ENCODE measurements around the gene MPC1. TPM values are rescaled to one million over a fixed set of nuclear protein-coding genes. Genes with fewer than 3 reads are reported as not detected.
"Not testable (repeated sequence)": the region's sequence is repeated elsewhere in the genome, so short reads cannot be mapped to it uniquely, and the experiment has no call there.

Gene MPC1
- total RNA-seq, 1 donor from 2014 or later = 15.8 TPM

- no peak for DNase-seq (ENCODE audit: low read depth in 2 of 2)
These were observed 1.4 kb downstream of the MPC1 start for GRCh38 chr6:166381381-166381732.

DNA sequence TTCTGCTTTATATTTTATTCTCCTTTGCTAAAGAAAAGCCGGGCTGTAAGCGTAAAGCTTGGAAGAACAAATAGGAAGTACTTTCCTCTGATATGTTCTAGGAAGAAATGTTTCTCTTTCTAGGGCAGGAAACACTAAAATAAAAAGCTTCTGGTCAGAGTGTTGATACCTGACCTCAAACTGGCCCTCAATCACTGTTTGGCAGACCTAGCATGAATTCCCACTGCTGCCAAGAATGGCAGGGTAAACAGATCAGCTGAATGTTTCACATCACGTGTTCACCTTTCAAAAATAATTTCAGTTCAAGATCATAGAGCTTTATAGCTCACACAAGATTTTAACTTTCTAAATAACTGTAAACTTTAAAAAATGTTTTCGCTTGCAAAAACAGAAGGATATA is 2.9 kb downstream of the MPC1 start:
- DNase-seq (ENCODE audit: low read depth in 2 of 2) = peak; percentile 67 to 94

- DNase-seq (ENCODE audit: low read depth in 2 of 2) = no peak
These were observed 3.6 kb downstream of the MPC1 start for GRCh38 chr6:166379103-166379586.

DNA sequence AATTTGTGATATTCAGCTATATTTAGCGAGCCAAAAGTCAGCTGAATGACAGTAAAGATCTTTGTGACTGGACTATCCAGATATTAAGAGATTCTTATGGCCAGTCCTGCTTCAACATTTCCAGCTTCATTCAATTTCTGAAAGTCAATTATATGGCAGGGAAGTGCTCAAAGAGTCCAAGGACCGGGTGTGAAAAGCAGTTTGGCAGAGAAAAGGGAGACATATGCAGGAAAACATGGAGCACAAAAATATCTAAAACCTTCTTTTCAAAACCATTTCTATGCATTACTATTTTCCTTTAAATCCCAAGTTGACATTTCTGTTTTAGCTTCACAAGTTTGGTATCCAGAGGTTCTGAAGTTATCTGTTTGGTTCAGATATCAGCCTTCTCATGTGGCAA is 5.0 kb downstream of the MPC1 start:
- DNase-seq (ENCODE audit: low read depth in 2 of 2) = no peak

DNA sequence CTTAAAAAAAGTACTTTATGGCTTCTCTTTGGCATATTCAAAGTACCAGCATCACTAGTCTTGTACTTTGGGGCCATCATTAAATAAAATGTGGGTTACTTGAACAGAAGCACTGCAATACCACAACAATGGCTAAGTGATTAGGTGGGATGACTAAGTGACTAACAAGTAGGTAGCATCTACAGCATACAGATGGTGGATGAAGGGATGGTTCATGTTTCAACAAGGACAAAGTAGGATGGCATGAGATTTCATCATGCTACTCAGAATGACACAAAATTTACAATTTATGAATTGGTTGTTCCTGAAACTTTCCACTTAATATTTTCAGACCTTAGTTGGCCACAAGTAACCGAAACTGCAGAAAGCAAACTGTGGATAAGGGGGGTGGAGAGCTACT is 7.7 kb downstream of the MPC1 start:
- no peak for DNase-seq (ENCODE audit: low read depth in 2 of 2)

- DNase-seq (ENCODE audit: low read depth in 2 of 2) = no peak
These were observed 12.3 kb downstream of the MPC1 start for GRCh38 chr6:166370489-166370888.

DNA sequence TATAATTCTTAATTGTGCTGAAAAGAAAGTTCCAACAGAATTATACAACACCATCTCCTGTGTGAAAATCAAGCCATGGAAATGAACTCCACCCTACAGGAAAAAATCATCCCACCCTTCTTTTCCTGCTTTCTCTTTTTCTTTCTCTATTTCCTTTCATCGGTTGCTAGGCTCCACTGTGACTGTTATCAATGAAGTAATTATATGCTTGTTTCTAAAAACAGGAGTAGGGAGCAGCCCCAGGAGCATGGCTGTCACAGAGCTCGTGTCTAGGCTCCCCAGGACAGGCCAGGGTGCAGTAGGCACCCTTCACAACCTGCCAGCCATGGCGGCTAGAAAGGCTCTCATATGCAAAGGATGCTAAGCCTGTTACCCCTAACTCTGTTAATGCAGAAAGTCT is 13.0 kb downstream of the MPC1 start:
- peak in 1 of 2 donors; percentile 57 for DNase-seq (ENCODE audit: low read depth in 2 of 2)

DNA sequence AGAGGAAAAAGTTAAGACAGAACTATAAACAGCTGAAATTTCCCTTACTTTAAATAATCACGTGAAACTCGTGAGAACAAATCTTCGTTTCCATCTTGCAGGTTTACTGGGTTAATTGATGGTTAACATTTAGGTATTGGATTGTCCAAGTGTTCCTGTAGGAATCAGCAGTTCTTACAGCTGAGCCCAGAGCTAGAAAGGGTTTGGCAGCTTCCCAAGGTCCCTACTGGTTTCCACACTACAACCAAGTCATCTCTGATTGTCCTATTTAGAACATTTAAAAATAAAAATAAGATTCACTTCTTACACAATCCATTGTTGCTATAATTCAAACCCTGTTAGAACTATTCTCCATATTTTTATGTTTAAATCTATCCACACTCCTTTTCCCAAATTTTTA is 15.8 kb downstream of the MPC1 start:
- DNase-seq (ENCODE audit: low read depth in 2 of 2) = no peak

- DNase-seq (ENCODE audit: low read depth in 2 of 2) = no peak
These were observed 16.9 kb downstream of the MPC1 start for GRCh38 chr6:166365806-166366205.

DNA sequence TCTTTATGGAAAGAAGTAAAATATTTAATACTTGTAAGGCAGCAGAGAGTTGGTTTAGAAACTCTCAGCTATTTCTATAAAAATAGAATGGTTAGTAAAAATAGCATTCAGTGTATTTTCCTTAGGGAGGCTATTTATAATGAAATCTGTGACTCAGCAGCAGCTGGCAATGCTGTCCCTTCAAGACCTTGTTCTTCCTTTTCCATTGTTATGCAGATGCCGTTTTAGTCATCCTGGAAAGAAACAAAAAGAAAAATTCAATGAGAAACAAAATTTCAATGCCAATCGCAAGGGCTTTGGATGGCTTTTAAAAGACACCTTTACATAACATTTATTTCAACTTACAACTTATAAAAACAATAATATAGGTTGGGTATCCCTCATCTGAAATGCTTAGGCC is 17.5 kb downstream of the MPC1 start:
- peak in 1 of 2 donors; percentile 89 for DNase-seq (ENCODE audit: low read depth in 2 of 2)

- no peak for DNase-seq (ENCODE audit: low read depth in 2 of 2)
These were observed 18.3 kb downstream of the MPC1 start for GRCh38 chr6:166364456-166364855.

- not testable (repeated sequence) for DNase-seq (ENCODE audit: low read depth in 2 of 2)
These were observed 20.3 kb downstream of the MPC1 start for GRCh38 chr6:166362427-166362826.

- peak; percentile 24 to 64 for DNase-seq (ENCODE audit: low read depth in 2 of 2)
These were observed 21.7 kb downstream of the MPC1 start for GRCh38 chr6:166361077-166361429.

GRCh38 chr6:166360243-166361076 is 22.3 kb downstream of the MPC1 start:
- DNase-seq (ENCODE audit: low read depth in 2 of 2) = peak in 1 of 2 donors; percentile 38

- no peak for DNase-seq (ENCODE audit: low read depth in 2 of 2)
These were observed 27.2 kb downstream of the MPC1 start for GRCh38 chr6:166355552-166355951.

DNA sequence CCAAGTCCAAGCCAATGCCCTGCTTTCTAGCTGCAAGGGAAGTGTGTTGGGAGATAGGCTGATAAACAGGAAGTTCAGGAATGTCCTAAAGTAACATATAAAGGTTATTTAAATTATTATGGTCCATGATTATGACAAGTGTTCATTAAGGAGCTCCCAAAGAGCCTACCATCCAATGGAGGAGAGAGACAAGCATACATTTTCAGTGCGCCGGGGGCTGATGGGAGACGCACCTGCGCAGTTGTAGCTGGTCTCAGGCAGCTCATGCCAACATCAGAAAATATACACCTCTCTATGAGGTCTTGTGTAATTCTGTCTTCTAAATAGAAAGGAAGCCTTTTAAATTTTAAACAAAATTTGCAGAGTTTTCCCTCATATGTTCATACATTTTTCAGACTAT is 27.8 kb downstream of the MPC1 start:
- DNase-seq (ENCODE audit: low read depth in 2 of 2) = no peak

- no peak for DNase-seq (ENCODE audit: low read depth in 2 of 2)
These were observed 28.6 kb downstream of the MPC1 start for GRCh38 chr6:166354143-166354542.

DNA sequence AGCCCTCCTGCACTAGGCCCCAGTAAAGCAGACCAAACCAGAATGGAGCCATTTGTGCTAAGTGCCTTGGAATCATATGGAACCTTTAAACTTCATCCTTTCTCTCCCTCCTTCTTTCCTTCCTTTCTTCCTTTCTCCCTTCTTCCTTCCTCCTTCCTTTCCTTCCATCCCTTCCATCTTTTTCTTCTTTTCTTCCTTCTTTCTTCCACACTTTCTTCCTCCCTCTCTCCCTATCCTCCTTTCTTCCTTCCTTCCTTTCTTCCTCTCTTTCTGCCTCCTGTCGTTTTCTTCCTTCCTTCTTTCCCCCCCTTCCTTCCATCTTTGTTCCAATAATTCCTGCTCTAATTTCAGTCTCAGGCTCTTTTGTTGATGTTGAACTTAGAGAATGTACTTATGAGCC is 29.2 kb downstream of the MPC1 start:
- no peak for DNase-seq (ENCODE audit: low read depth in 2 of 2)

DNA sequence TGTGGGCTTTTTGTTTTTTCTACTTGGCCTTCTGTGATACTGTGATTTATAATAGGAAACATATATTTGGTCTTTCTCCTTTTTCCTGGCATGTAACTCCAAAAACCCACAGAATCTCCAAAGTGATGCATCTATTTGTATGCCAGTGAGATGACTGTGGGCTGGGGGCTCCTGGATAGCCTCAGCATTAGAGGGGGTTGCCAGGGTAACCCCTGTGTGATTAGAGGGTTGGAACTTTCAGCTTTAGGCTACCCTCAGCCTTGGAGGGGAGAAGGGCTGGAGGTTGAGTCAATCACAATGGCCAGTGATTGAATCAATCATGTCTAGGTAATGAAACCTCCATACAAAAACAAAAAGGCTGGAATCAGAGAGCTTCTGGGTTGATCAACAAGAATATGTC is 29.8 kb downstream of the MPC1 start:
- DNase-seq (ENCODE audit: low read depth in 2 of 2) = no peak

DNA sequence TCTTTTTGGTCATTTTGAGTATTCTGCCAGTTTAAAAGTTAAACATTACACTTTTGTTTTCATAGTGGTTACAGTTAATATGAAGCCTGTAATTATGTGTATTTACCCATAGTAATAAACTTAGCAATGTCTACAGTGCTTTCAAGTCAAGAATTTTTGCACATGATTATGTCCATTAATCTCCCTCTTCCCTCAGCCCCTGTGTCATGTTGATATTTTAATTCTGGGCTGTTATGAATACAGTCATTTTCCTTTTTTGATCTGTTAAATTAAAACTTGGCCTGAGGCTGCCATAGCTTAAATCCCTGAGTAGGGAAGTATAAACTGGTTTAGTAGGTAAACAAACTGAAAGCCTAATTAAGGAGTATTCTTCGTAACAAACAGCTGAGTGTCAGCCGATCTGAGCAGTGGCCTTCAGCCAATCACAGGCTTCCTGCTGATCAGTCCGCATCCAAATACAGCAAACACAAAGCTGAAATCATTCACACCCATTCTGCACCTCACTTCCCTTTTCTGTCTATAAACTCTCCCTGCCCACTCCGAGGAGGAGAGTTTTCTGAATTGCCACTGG is 30.9 kb downstream of the MPC1 start:
- peak in 1 of 2 donors; percentile 37 for DNase-seq (ENCODE audit: low read depth in 2 of 2)

GRCh38 chr6:166348305-166348949 is 34.3 kb downstream of the MPC1 start:
- DNase-seq (ENCODE audit: low read depth in 2 of 2) = no peak

- DNase-seq (ENCODE audit: low read depth in 2 of 2) = no peak
These were observed 35.8 kb downstream of the MPC1 start for GRCh38 chr6:166346965-166347364.

- no peak for DNase-seq (ENCODE audit: low read depth in 2 of 2)
These were observed 36.3 kb downstream of the MPC1 start for GRCh38 chr6:166346449-166346848.
